GM21515 (cell line): ENCODE results near the gene GALT.
"Not testable (repeated sequence)": the region's sequence is repeated elsewhere in the genome, so short reads cannot be mapped to it uniquely, and the experiment has no call there.

Experiments
- ATAC-seq: cut with Tn5 transposase; IDR thresholded peaks from one replicate; pipeline ENCODE4 v1.9.1; 2021; ENCODE audit not compliant: unreplicated experiment

GALT gene

DNA sequence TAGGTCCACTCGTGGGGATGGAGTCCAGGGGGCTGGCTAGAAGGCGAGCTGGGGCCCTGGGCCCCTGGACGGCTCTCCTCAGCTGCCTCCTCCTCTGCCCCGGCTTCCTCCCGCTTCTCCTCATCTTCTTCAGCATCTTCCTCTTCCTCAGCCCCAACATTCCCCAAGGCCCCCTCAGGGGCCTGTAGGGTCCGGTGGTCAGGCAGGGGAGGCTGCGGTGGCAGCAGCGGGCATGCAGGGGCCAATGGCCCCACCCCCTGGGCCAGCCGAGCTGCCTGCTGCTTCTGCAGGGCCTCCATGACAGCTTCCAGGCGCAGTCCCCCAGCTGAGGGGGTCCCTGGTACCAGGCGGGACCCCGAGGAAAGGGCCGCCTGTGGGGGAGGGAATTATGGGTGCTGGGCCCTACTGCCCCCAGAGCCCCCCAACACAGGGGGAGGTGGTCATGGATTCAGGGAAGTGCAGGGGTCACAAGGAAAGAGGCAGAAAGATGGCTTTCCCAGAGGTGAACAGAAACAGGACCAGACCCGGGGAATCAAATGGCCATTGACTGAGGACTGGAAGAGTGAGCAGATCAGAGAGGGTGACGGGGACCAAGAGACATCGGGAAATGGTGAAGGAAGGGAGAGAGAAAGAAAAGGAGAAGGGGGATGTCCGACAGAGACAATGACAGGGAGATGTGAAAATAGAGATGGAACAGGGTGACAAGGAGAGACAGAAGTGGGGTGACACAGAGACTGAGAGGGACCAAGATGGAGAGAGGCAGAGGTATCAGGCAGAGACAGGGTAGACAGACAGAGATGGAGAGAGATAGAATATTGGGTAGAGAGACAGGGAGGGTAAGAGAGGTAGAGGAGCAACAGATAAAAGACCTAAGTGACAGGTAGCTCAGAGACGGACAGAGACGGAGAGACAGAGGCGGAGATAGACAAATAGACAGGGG, 18.5 kb upstream of the GALT start:
- ATAC-seq = no peak

DNA sequence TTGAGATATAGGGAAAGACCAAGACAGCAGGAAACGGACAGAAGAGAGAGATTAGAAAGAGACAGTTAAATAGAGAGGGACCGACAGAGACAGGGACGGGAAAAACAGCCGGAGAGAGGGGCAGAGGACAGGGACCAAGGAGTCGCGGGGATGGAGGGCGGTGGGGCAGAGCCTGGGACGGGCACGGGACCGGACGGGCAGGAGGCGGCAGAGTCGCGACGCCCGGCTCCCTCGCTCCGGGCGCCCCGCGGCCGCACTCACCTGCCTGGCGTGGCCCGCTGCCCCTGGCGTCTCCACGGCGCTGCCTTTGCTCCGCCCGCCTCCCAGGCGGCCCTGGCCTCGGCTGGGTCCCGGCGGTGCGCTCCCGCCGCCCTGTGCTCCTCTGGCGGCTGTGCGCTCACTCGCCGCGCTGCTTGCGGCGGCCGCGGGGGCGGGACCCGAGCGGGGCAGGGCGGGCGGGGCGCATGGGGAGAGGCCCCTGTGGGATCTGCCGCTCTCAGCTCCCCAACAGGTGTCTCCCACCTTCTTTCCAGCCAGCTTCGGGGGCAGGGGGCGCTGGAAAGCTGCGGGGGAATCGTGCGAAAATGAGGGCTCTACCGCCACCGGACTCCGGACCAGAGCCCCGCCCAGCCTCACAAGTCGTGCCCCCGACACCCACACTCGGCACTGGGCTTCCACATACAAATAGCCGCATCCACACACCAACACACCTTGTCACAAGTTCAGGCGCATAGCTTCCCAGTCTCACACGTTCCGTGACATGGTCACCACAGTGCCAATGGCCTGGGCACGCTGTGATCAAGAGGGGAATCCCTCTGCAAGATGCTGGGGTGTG, 17.6 kb upstream of the GALT start, which contains the start of gene ARID3C:
Gene ARID3C (minus strand): TSS at position 411 of the 835 bp plus-strand sequence. CDS start 1,052 bp downstream, outside the sequence.
- ATAC-seq = no peak

DNA sequence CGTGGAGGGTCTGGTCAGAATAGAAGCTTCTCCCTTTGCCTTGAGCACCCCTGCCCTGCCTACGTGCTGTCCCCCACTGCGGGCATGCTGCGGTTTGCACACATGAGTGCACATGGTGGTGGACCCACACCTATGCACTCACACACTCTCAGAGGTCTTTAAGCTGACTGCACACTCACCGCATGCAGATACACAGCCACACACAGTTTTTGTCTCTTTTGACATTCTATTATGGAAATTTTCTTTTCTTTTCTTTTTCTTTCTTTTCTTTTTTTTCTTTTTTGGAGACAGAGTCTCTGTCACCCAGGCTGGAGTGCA, 17.0 kb upstream of the GALT start:
- ATAC-seq = no peak

DNA sequence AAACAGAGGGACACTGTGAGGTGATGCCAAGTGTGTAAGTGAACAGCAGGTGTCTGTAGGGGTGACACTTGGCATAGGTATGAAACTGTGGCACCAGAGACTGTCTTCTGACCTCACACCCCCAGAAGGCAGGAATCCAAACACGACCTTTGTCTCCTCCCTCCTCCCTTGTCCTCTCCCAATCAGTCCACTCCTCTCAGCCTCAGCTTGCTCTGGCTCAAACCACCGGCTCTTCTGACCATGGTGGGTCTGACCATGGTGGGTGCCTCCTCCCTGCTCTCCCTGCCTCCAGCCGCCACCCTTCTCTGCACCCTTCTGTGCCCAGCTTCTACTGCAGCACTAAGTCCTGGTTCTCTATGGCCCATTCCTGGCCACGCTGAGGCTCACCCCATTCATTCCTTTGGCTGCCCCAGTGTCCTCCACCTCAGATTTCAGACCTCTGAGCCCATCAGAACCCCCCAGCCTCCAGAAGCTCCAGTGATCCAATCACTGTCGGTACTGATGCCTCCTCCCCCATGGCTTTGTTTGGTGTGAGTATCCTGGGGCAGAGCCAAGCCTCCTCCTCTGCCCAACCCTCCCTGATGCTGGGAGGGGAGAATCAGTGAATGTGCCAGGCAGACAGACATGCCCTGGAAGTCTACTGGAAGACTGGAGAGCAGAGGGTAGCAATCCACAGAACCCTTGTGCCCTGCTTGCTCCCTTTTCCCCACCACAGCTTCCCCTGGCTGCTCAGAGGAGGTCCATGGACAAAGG, 15.9 kb upstream of the GALT start:
- no peak for ATAC-seq

DNA sequence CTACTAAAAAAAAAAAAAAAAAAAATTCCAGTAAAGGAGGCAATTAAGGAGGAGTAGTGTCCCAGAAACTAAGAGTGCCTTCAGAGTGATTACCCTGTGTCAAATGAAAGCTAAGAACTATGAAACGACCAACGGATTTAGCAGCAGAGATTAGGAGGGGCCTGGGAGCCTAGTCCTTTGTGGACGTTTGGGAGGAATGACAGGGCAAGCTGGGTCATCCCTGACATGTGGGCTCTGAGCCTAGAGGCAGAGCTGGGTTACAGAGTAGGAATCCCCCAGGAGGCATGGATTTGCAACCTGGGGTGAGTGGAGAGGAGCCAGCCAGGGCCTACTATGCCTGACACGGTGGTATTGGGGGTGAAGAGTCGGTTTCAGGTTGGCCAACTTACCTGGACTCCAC, 13.3 kb upstream of the GALT start:
- ATAC-seq = no peak

DNA sequence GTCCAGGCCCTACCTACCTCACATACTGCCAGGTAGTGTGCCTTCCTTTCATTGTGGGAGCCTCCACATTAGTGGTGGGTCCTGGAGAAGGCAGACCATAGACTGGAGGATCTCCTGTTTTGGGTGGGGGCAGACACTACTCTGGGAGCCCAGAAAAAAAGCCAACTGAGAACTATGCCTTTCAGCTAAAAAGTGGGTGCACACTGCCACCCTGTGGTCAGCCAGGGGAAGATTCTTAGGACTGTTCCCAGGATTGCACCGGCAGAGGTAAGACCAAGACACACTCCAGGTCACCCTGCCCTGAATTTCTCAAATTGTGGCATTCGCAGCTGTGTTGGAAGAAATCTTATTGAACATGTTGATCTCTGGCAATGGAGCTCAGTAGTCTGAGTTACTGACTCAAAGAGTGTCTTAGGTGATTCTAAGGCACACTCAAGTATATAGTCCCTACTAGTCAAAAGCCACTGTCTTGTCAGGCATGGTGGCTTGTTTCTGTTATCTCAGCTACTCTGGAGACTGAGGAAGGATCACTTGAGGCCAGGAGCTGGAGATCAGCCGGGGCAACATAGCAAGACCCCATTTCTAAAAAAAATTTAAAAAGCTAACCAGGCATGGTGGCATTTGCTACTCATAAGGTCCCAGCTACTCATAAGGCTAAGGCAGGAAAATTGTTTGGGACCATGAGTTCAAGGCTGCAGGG, 12.5 kb upstream of the GALT start:
- no peak for ATAC-seq

DNA sequence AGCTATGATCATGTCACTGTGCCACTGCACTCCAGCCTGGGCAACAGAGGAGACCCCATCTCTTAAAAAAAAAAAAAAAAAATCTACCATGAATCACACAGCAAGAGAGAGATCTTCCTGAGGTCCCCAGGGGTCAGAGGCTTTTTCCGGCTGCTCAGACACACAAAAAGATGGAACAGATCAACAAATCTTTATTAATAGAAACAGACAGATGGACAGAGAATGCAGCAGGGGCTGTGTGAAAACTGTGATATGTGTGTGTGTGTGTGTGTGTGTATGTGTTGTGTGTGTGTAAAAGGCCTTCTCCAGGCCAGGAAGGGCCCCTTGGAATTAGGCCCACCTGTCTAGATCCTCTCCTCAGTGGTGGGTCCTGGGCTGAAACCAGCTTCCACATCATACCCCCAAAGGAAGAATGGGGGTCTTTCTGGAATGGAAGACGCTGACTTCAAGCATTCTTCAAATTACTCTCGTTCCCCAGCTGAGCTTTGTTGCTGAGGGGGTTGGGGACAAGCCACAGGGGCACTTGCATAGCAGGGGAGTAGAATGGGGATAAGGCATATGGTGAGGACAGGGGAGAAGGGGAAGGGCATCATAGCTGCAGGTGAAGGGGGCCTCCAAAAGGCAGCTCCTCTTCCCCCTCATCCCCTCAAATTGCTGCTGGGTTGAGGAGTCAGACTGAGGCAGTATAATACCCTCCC, 11.8 kb upstream of the GALT start:
- ATAC-seq = no peak

DNA sequence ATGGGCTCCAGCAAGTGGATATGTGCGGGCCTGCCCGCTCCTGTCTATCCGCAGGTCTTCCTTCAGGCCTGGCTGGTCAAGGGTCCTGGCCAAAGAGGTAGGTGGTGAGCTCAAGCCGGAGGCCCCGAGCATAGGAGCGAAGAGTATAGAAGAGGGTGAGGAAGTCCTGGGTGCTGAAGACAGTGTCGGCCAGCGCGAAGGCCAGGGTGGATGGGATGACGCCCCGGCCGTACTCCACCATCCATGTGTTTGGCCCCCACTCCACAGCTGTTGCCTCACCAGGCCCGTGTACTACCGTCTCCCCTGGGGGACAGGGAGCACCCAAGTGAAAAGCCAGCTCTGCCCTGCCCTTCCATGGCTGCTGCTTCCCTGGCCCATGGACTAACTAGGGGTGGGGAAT, 10.9 kb upstream of the GALT start:
- ATAC-seq = no peak

DNA sequence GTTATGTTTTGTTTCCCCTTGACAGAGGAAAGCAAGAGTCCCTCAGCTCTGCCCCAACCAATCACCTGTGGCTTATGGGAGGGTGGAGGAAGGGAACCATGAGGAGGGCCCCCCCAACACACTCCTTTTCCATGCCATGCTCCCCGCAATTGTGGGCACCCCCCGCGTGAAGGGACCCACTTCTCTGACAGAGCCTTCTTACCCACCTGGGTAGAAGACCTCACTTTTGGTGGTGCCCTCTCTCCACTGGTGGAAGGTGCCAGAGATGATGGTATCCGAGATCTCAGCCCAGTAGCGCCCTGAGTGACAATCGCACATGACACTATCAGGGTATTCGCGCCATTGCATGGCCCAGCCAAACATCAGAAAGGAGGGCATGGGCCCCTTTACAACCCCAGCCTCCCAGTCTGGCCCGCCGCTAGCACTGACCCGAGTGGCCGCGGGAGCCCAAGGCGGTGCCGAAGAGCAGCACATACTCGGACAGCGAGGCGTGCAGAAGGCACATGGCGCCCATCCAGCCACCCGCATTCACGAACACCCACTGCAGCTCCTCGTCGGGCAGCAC, 9.6 kb upstream of the GALT start:
- peak; percentile 2 for ATAC-seq

DNA sequence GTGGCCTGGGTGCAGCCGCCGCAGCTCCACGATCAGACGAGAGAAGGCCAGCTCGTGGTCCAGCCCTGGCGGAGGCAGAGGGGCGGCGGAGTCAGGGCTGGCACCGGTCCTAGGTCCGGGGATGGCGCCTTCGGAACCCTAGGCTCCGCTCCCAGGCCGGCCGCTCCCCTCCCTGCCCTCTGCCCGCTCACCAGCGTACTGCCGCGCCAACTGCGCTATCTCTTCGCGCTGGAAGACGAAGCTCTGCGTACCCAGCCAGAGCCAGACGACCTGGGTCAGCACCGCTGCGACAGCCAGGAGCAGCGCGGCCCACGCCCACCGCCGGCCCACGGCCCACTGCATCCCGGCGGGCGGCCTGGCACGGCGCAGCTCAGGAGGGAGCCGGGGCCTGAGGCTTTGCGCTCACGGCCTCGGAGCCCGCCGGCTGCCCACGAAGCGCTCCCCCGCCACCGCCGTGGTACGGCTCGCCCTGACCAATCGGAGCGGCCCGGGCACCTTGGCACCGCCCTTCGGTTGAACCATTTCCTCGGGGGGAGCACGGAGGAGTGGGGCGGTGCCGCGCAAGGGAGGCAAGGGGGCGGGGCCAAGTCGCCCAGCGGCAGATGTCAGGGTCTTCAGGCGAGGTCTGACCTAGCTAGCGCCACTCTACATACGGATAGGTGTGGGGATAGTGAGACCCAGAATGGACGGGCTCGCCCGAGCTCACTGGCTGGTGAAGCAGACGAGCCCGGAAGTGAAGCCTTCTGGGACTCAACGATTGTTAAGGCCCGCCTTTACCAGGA, 8.9 kb upstream of the GALT start, which contains the start of gene SIGMAR1:
Gene SIGMAR1 (minus strand): TSS at position 432 of the 782 bp plus-strand sequence. CDS start 90 bp downstream, at position 342.
- ATAC-seq = peak; percentile 83

DNA sequence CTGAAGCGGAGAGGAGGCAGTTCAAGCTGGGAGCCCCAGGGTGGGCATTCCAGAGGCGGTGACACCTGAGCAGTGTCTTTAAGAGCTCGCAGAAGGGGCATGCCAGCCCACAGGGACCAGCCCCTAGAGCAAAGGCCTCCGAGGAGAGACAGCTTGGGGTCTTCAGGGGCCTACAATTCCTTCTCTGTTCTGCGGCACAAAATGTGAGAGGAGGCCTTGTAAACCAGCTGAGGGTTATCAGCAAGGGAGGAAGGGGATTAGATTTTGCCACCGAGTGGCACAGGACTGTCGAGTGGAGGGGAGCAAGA, 8.4 kb upstream of the GALT start:
- ATAC-seq = no peak

DNA sequence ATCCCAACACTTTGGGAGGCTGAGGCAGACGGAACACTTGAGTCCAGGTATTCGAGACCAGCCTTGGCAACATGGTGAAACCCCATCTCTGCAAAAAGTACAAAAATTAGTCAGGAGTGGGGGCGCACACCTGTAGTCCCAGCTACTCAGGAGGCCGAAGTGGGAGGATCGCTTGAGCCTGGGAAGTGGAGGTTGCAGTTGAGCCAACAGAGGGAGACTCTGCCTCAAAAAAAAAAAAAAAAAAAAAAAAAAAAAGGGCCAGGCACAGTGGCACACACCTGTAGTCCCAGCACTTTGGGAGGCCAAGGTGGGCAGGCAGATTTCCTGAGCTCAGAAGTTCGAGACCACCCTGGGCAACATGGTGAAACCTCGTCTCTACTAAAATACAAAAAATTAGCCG, 7.2 kb upstream of the GALT start:
- ATAC-seq = not testable (repeated sequence)

DNA sequence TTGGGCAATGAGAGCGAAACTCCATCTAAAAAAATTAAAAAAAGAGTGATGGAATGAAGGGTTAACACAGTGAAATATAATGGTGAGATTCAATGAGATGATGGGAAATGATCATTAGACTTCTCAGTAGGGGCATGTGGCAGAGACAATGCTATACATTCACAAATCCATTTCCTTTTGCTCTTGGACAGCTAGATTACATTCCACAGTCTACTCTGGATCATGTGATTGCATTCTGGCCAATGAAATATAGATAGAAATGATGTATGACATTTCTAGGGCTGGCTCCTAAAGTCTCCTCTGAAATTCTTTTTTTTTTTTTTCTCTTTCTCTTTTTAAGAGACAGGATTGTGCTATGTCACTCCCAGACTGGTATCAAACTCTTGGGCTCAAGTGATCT, 3.8 kb upstream of the GALT start:
- ATAC-seq = no peak

DNA sequence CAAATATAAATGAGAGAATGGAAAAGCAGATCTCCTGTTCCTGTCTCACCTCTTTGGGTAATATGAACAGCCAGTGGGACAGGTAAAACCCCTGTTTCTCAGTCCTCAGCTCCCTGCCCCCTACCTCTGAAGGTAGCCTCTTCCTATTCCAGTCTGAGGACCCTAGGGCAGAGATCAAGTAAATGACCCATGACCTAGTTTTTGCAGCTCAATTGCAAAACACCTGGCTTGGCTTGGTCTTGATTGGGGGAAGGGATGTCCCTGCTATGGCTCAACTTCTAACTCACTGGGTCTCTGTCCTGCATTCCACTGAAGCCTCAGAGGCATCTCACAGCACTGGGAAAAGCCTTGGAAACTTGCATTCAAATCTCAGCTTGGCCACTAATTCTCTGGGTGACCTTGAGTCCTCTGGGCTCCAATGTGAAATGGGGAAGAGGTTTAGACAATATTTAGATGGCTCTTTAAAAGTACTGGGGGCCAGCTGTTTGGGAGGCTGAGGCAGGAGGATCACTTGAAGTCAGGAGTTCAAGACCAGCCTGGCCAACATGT, 1.6 kb upstream of the GALT start:
- no peak for ATAC-seq

DNA sequence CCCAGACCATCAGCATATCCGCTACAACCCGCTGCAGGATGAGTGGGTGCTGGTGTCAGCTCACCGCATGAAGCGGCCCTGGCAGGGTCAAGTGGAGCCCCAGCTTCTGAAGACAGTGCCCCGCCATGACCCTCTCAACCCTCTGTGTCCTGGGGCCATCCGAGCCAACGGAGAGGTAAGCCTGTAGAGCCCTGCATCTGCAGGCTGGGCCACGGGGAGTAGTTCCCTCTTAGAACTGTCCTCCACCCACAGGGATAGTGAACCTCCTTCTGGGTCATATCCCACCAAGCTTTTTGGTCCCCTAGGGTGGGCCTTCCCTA, 569 bp downstream of the GALT start:
- ATAC-seq = no peak

DNA sequence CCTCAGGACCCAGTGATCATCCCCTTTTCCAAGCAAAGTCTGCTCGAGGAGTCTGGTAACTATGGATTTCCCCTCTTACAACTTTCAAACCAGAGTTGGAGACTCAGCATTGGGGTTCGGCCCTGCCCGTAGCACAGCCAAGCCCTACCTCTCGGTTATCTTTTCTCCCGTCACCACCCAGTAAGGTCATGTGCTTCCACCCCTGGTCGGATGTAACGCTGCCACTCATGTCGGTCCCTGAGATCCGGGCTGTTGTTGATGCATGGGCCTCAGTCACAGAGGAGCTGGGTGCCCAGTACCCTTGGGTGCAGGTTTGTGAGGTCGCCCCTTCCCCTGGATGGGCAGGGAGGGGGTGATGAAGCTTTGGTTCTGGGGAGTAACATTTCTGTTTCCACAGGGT, 1.2 kb downstream of the GALT start:
- ATAC-seq = no peak

DNA sequence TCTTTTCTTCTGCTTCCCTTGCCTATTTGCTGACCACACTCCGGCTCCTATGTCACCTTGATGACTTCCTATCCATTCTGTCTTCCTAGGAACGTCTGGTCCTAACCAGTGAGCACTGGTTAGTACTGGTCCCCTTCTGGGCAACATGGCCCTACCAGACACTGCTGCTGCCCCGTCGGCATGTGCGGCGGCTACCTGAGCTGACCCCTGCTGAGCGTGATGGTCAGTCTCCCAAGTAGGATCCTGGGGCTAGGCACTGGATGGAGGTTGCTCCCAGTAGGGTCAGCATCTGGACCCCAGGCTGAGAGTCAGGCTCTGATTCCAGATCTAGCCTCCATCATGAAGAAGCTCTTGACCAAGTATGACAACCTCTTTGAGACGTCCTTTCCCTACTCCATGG, 2.2 kb downstream of the GALT start:
- ATAC-seq = no peak

DNA sequence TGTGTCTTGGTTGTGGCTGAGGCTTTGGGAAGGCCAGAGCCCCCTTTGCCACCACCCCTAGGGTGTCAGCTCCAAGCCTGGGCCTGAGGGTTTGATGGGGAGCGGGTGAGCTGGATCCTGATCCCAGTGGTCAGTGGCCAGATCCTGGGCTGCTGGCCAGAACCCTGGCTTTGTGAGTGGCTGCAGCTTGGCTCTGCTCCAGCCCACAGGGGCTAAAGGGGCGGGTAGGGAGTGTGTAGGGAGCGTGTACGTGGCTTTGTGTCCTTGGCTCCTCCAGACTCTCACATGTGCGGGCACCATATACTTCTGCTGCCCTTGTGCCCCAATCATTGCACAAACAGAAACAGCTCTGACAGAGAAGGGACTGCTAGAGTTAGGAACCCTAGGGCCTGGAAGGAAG, 4.3 kb downstream of the GALT start:
- ATAC-seq = no peak

DNA sequence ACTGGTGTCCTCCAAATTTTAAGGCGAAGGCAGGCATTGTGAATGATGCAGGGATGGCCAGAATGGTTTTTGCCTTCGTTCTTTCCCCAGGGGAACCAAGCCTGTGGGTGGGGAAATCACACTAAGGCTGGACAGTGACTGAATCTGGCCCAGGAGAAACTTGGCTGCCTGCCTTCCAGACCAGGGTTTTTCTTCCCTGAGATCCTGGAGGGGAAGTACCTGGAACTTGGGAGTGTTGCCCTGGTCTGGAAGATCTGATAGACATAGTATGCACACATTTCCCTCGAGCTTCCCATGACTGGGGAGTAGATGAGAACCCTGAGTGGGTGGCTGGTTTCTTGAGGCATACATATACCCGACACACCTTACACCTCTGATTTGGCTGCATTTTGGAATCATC, 4.8 kb downstream of the GALT start:
- ATAC-seq = no peak
